Cardiac fibroblast (primary cell): Measurements from ENCODE around the gene MAD1L1.

Source experiments
- DNase-seq, 2 donors: peaks; one replicate each; pipeline versions ENCODE4 v3.0.0 to v3.0.0-alpha.2; 2010; ENCODE audit warnings: low read depth in 2 of 2
- H3K4me3 ChIP-seq, 2 donors: replicated peaks in 1 of 2; 1 replicate in 1 of 2; 2 replicates in 1 of 2; pipeline ENCODE4 v1.5.1; 2011; ENCODE audit warnings: low read depth in 2 of 2, low read length in 2 of 2, mild to moderate bottlenecking in 2 of 2, moderate library complexity in 1 of 2
- CTCF ChIP-seq: IDR thresholded peaks from one replicate; pipeline ENCODE4 v1.5.1; 2011; ENCODE audit warnings: low read depth, mild to moderate bottlenecking, low read length, inconsistent platforms

MAD1L1 gene

GRCh38 chr7:1939434-1940401 is 293.0 kb downstream of the MAD1L1 start:
- TF ChIP-seq CTCF: no peak
- no peak overlapping the region for H3K4me3 ChIP-seq
- peak in 1 of 2 donors; percentile 15 for DNase-seq

- TF ChIP-seq CTCF: no peak
- DNase-seq: no peak
- H3K4me3 ChIP-seq: no peak overlapping the region
Observed at GRCh38 chr7:1938788-1939433, 293.8 kb downstream of the MAD1L1 start.

GRCh38 chr7:1937252-1937605 is 295.5 kb downstream of the MAD1L1 start:
- no peak for TF ChIP-seq CTCF
- H3K4me3 ChIP-seq: no peak overlapping the region
- no peak for DNase-seq

GRCh38 chr7:1936531-1937251 is 296.1 kb downstream of the MAD1L1 start:
- TF ChIP-seq CTCF: no peak
- H3K4me3 ChIP-seq: no peak overlapping the region
- DNase-seq: no peak

- no peak overlapping the region for H3K4me3 ChIP-seq
- no peak for TF ChIP-seq CTCF
- no peak for DNase-seq
Observed at GRCh38 chr7:1936006-1936310, 296.8 kb downstream of the MAD1L1 start.

GRCh38 chr7:1935176-1936005 is 297.4 kb downstream of the MAD1L1 start:
- no peak for DNase-seq
- TF ChIP-seq CTCF: no peak
- no peak overlapping the region for H3K4me3 ChIP-seq
